Eye (tissue), 1 donor: ENCODE data around the gene TUBGCP4.

Experiments used
- DNase-seq: peaks from one replicate; pipeline ENCODE4 v3.0.0-alpha.2; 2015

Gene TUBGCP4

GRCh38 chr15:43406189-43406588, 35.3 kb downstream of the TUBGCP4 start:
- peak; percentile 22 for DNase-seq

- DNase-seq, result no peak
Observed at GRCh38 chr15:43406808-43407207, 35.9 kb downstream of the TUBGCP4 start.

GRCh38 chr15:43408789-43409188, 37.9 kb downstream of the TUBGCP4 start:
- DNase-seq, result no peak

- DNase-seq, result no peak
Observed at GRCh38 chr15:43410572-43411214, 39.8 kb downstream of the TUBGCP4 start.

- DNase-seq, result no peak
Observed at GRCh38 chr15:43412096-43412495, 41.2 kb downstream of the TUBGCP4 start.

GRCh38 chr15:43414196-43414595, 43.3 kb downstream of the TUBGCP4 start:
- no peak for DNase-seq

- DNase-seq, result no peak
Observed at GRCh38 chr15:43420435-43420834, 49.5 kb downstream of the TUBGCP4 start.

GRCh38 chr15:43420876-43421275, 50.0 kb downstream of the TUBGCP4 start:
- DNase-seq, result no peak

GRCh38 chr15:43423793-43424192, 52.9 kb downstream of the TUBGCP4 start:
- DNase-seq, result no peak

GRCh38 chr15:43429687-43430086, 58.8 kb downstream of the TUBGCP4 start:
- no peak for DNase-seq

- DNase-seq, result no peak
Observed at GRCh38 chr15:43433165-43433564, 62.3 kb downstream of the TUBGCP4 start.

GRCh38 chr15:43433661-43434303, 62.9 kb downstream of the TUBGCP4 start:
- DNase-seq, result no peak

- DNase-seq, result no peak
Observed at GRCh38 chr15:43434446-43434845, 63.5 kb downstream of the TUBGCP4 start.

GRCh38 chr15:43436395-43436794, 65.5 kb downstream of the TUBGCP4 start:
- no peak for DNase-seq

GRCh38 chr15:43439268-43439667, 68.4 kb downstream of the TUBGCP4 start:
- no peak for DNase-seq

- peak; percentile 67 for DNase-seq
Observed at GRCh38 chr15:43440721-43441281, 69.9 kb downstream of the TUBGCP4 start.

- DNase-seq, result peak; percentile 8
Observed at GRCh38 chr15:43441316-43441715, 70.4 kb downstream of the TUBGCP4 start.

- DNase-seq, result no peak
Observed at GRCh38 chr15:43446344-43446743, 75.4 kb downstream of the TUBGCP4 start.

- no peak for DNase-seq
Observed at GRCh38 chr15:43449981-43450380, 79.1 kb downstream of the TUBGCP4 start.
